DMS79 (cell line): ENCODE results near the gene RUNX2.

Source experiments
- DNase-seq: peaks from one replicate; lab custom pipeline; 2025; lab: John Stamatoyannopoulos, UW

RUNX2 gene

GRCh38 chr6:45679631-45680030 lies 351.5 kb downstream of the RUNX2 start:
- no peak for DNase-seq

- no peak for DNase-seq
Observed at GRCh38 chr6:45681860-45682511, 353.9 kb downstream of the RUNX2 start.

- no peak for DNase-seq
Observed at GRCh38 chr6:45684476-45684875, 356.3 kb downstream of the RUNX2 start.

GRCh38 chr6:45685076-45685475 lies 356.9 kb downstream of the RUNX2 start:
- no peak for DNase-seq

GRCh38 chr6:45686841-45687569 lies 358.9 kb downstream of the RUNX2 start:
- DNase-seq: no peak

GRCh38 chr6:45687570-45687969 lies 359.4 kb downstream of the RUNX2 start:
- no peak for DNase-seq

- DNase-seq: no peak
Observed at GRCh38 chr6:45688180-45688579, 360.1 kb downstream of the RUNX2 start.

GRCh38 chr6:45689926-45690615 lies 361.9 kb downstream of the RUNX2 start:
- DNase-seq: no peak

GRCh38 chr6:45690846-45691245 lies 362.7 kb downstream of the RUNX2 start:
- DNase-seq: no peak

GRCh38 chr6:45691426-45691825 lies 363.3 kb downstream of the RUNX2 start:
- DNase-seq: no peak

- no peak for DNase-seq
Observed at GRCh38 chr6:45692021-45692420, 363.9 kb downstream of the RUNX2 start.

- no peak for DNase-seq
Observed at GRCh38 chr6:45696738-45697137, 368.6 kb downstream of the RUNX2 start.

- no peak for DNase-seq
Observed at GRCh38 chr6:45697605-45698004, 369.5 kb downstream of the RUNX2 start.

- no peak for DNase-seq
Observed at GRCh38 chr6:45698046-45698445, 369.9 kb downstream of the RUNX2 start.

GRCh38 chr6:45699663-45700062 lies 371.5 kb downstream of the RUNX2 start:
- DNase-seq: no peak

GRCh38 chr6:45702849-45703739 lies 375.0 kb downstream of the RUNX2 start:
- no peak for DNase-seq

GRCh38 chr6:45704056-45704800 lies 376.1 kb downstream of the RUNX2 start:
- no peak for DNase-seq

GRCh38 chr6:45705137-45705855 lies 377.2 kb downstream of the RUNX2 start:
- DNase-seq: no peak

- no peak for DNase-seq
Observed at GRCh38 chr6:45706319-45706718, 378.2 kb downstream of the RUNX2 start.

GRCh38 chr6:45707176-45707575 lies 379.0 kb downstream of the RUNX2 start:
- DNase-seq: no peak

GRCh38 chr6:45709781-45710220 lies 381.7 kb downstream of the RUNX2 start:
- no peak for DNase-seq
